CD4-positive, alpha-beta T cell treated with Interleukin-10 for 1 hour (primary cell): Measurements from ENCODE around the gene MRC2.
A peak's percentile ranks its signal among the peaks of the same experiment; 100 is the strongest.
"Not testable (repeated sequence)": the region's sequence is repeated elsewhere in the genome, so short reads cannot be mapped to it uniquely, and the experiment has no call there.

Source experiments
- DNase-seq: peaks from one replicate; pipeline ENCODE4 v3.0.0-alpha.2; 2020

The MRC2 gene

DNA sequence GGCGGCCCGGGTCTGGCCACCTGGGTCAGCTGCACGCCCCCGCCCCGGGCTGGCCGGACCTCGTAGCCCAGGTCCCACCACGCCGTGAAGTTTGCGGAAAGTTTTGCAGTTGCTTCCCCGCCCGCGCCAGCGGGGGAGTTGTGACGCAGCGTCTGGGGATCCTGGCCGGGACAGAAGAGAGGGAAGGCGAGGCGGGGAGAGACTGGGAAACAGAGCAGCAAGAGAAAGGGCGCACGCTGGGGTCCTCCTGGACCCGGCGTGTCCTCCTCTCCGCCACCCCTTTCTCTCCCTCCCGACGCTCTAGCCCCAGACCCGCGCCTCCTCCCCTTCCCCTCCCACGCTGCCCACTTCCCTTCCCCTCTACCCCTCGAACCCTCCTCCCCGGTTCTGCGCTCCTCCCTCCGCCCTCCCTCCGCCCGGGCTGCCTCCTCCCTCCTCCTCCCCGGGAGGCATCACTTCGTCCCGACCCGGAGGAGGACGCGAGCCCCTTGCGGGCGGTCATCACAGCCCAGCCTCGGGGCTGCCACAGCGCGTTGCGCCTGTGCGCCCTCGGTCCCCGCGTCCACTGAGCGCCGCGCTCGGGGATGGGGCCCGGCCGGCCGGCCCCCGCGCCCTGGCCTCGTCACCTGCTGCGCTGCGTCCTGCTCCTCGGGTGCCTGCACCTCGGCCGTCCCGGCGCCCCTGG is at the start of gene MRC2:
Gene MRC2, plus strand, starts transcription at position 452 of the 685 bp plus-strand sequence. Its CDS starts 133 bp downstream, at position 585.
- DNase-seq: peak; percentile 19

- no peak for DNase-seq
Measured at GRCh38 chr17:62578757-62579487, 48.5 kb upstream of the MRC2 start.

GRCh38 chr17:62580947-62581346 is 46.5 kb upstream of the MRC2 start:
- no peak for DNase-seq

DNA sequence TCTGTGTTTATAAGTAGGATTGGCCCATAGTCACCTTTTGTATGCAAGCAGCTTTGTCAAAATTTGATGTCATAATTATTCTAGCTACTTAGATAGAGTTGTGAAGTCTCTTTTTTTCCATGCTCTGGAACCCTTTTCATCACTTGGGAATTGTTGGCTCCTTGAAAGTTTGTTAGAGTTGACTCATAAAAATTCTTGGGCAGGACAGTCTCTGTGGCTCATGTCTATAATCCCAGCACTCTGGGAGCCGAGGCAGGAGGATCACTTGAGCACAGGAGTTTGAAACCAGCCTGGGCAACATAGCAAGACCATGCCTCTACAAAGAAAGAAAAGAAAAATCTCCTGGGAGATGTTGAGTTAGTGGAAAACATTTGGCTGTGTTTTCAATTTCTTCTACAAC is 45.7 kb upstream of the MRC2 start:
- no peak for DNase-seq

GRCh38 chr17:62587554-62587953 is 39.9 kb upstream of the MRC2 start:
- DNase-seq: no peak

GRCh38 chr17:62588109-62588508 is 39.4 kb upstream of the MRC2 start:
- no peak for DNase-seq

- no peak for DNase-seq
Measured at GRCh38 chr17:62591333-62591732, 36.1 kb upstream of the MRC2 start.

GRCh38 chr17:62591822-62592221 is 35.6 kb upstream of the MRC2 start:
- DNase-seq: not testable (repeated sequence)

- no peak for DNase-seq
Measured at GRCh38 chr17:62592341-62593099, 35.0 kb upstream of the MRC2 start.

GRCh38 chr17:62595484-62595883 is 32.0 kb upstream of the MRC2 start:
- DNase-seq: no peak

DNA sequence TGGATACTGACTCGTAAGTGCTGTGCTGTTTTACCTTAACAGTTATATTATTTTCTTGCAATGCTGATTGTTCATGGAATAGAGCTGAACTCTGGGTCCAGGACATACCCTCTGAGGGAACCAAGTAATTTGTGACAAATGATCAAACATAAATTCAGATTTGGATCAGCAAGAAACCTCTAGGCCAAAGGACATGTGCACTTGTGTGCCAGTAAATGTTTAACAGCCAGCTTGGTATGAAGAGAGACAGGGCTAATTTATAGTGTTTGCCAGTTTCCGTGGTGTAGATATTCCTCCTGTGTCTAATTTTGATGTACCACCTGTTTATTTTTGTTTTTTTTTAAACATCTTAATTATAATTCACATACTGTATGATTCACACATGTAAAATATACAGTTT is 30.8 kb upstream of the MRC2 start:
- DNase-seq: no peak

GRCh38 chr17:62597150-62597549 is 30.3 kb upstream of the MRC2 start:
- DNase-seq: no peak

- DNase-seq: no peak
Measured at GRCh38 chr17:62597920-62598319, 29.6 kb upstream of the MRC2 start.

DNA sequence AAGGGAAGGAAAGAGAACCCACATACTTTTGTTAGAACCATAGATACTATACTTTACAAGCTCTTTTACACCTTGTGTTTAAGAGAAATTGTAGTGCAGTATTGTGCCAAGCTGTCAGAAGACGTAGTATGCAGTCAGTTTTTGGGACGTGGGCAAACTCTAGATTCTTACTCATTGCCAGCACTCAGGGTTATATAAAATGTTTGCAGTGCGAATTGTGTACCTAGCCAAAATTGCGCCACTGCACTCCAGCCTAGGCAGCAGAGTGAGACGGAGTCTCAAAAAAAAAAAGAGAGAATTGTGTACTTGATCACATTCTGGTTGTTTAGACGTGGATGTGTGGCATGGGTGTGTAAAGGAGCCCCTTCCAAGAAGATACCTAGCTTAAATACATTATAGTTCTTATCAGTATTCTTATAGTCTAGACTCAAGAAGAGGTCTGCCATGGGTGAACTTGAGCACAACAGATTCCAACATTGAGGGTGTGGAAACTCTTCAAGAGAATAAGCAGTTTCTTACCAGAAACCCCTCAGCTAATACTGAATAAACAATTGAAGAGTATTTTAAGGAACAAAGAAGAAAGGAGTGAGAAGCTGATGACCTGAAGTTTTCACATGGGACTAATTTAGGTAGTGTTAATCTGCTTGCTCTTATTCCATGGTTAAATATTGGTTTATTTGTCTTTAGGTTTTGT is 27.4 kb upstream of the MRC2 start:
- DNase-seq: no peak

- no peak for DNase-seq
Measured at GRCh38 chr17:62600805-62601204, 26.7 kb upstream of the MRC2 start.

GRCh38 chr17:62601471-62601870 is 26.0 kb upstream of the MRC2 start:
- no peak for DNase-seq

DNA sequence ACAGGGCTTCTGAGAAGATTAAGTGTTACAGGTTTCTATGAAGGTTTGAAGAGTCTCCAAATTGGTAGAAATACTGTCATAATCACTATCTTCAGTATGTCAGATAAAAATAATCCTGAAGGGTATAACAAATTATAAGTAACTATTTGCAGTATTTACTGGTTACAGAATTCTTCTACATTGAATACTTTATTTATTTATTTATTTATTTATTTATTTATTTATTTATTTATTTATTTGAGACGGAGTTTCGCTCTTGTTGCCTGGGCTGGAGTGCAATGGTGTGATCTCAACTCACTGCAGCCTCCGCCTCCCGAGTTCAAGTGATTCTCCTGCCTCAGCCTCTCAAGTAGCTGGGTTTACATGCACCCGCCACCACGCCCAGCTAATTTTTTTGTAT is 23.7 kb upstream of the MRC2 start:
- not testable (repeated sequence) for DNase-seq

DNA sequence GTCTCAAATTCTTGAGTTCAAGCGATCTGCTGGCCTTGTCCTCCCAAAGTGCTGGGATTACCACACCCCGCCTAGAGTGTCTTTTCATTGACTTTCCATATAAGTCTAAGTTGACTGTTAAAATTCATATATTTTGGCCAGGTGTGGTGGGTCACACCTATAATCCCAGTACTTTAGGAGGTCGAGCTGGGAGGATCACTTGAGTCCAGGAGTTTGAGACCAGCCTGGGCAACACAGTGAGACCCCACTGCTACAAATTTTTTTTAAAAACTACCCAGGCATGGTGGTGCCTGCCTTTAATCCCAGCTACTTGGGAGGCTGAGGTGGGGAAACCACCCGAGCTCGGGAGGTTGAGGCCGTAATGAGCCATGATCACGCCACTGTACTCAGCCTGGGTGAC is 21.9 kb upstream of the MRC2 start:
- DNase-seq: no peak

- DNase-seq: peak; percentile 19
Measured at GRCh38 chr17:62611292-62611691, 16.2 kb upstream of the MRC2 start.

GRCh38 chr17:62611728-62612127 is 15.7 kb upstream of the MRC2 start:
- peak; percentile 8 for DNase-seq

DNA sequence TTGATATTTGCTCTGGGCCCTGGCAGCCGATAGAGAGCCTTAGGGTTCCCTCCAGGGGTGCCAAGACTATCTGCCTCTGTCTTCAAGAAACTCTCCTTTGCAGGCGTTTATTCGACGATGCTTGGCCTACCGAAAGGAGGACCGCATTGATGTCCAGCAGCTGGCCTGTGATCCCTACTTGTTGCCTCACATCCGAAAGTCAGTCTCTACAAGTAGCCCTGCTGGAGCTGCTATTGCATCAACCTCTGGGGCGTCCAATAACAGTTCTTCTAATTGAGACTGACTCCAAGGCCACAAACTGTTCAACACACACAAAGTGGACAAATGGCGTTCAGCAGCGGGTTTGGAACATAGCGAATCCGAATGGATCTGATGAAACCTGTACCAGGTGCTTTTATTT is 15.2 kb upstream of the MRC2 start:
- not testable (repeated sequence) for DNase-seq

DNA sequence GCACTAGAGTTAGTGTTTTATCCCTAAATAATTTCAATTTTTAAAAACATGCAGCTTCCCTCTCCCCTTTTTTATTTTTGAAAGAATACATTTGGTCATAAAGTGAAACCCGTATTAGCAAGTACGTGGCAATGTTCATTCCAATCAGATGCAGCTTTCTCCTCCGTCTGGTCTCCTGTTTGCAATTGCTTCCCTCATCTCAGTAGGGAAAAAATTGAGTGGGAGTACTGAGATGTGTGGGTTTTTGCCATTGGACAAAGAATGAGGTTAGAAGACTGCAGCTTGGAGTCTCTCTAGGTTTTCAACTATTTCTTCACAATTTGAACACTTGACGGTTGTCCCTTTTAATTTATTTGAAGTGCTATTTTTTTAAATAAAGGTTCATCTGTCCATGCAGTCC is 14.4 kb upstream of the MRC2 start:
- DNase-seq: not testable (repeated sequence)

DNA sequence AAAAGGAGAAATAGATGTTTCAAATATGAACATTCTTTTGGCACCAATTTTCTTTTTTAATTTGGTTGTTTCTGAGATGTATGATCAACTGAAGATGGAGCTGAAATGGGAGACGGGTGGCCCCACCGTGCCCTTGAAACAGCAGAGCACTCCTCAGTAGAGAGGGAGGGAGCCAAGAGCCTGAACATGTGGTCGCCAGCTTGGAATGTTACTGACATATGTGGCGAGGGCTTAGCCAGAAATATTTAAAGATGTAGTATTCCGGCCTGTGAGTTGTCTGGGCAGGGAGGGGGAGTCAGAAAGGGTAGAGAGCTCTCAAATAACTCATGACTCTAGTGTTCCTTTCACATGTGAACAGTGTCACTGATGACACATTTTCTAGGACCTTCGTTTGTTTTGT is 13.3 kb upstream of the MRC2 start:
- DNase-seq: no peak
